H1 (cell line): Measurements from ENCODE around the gene STX17. TPM values are rescaled to one million over a fixed set of nuclear protein-coding genes. Genes with fewer than 3 reads are reported as not detected.

Experiments used
- CTCF ChIA-PET: fragments of 300-600 bp; sonication (Branson Sonifier 250); formaldehyde crosslinking; loops from one replicate; lab custom pipeline; 2021; ENCODE audit not compliant: partially characterized antibody; lab: Charles Lee
- POLR2A ChIA-PET: fragments of 300-600 bp; sonication (Branson Sonifier 250); formaldehyde crosslinking; loops from one replicate; lab custom pipeline; 2021; ENCODE audit warnings: inconsistent platforms; ENCODE audit not compliant: partially characterized antibody; lab: Charles Lee
- DNase-seq, 2 experiments: peaks; one replicate each; pipeline versions ENCODE4 v3.0.0 to v3.0.0-alpha.2; 2010 to 2022; ENCODE audit warnings: low spot score in 2 of 2, low read depth in 1 of 2, mixed read lengths in 1 of 2
- FAIRE-seq: peaks from 2 replicates; lab custom pipeline; 2011; peaks lifted over from hg19 to GRCh38; lab: Jason Lieb, UNC
- H2AFZ ChIP-seq: 2 replicates; pipeline ENCODE4 v1.8.1; 2012; ENCODE audit warnings: low read length, inconsistent platforms
- H2AK5ac ChIP-seq: 2 replicates; pipeline ENCODE4 v1.6.1; 2013; ENCODE audit warnings: low read depth, low read length
- H2BK120ac ChIP-seq: replicated peaks from 2 replicates; pipeline ENCODE3; 2013; ENCODE audit warnings: low read depth, low read length, inconsistent platforms
- H2BK12ac ChIP-seq: 2 replicates; pipeline ENCODE4 v1.6.1; 2013; ENCODE audit warnings: low read depth, low read length
- H2BK15ac ChIP-seq: 2 replicates; pipeline ENCODE4 v1.6.1; 2013; ENCODE audit warnings: low read length
- H2BK20ac ChIP-seq: 2 replicates; pipeline ENCODE4 v1.6.1; 2013; ENCODE audit warnings: low read length
- H2BK5ac ChIP-seq: 2 replicates; pipeline ENCODE4 v1.6.1; 2013; ENCODE audit warnings: low read depth, low read length
- H3K14ac ChIP-seq: 2 replicates; pipeline ENCODE4 v1.6.1; 2013; ENCODE audit warnings: inconsistent platforms; ENCODE audit not compliant: insufficient read length
- H3K18ac ChIP-seq: 2 replicates; pipeline ENCODE4 v1.6.1; 2013; ENCODE audit warnings: low read length; ENCODE audit errors: extremely low read depth
- H3K23ac ChIP-seq: 2 replicates; pipeline ENCODE4 v1.6.1; 2013; ENCODE audit warnings: inconsistent platforms; ENCODE audit not compliant: insufficient read length
- H3K23me2 ChIP-seq: 2 replicates; pipeline ENCODE4 v1.6.1; 2013; ENCODE audit warnings: low read depth, low read length
- H3K27ac ChIP-seq: 2 replicates; pipeline ENCODE4 v1.6.1; 2011; ENCODE audit warnings: low read depth, low read length, inconsistent platforms
- H3K27me3 ChIP-seq, 4 experiments: replicated peaks in 1 of 4; 1 replicate in 1 of 4; 2 replicates in 3 of 4; pipeline versions ENCODE4 v1.6.1 to v1.8.1; 2011 to 2013; ENCODE audit warnings: low read length in 3 of 4, mild to moderate bottlenecking in 3 of 4, inconsistent platforms in 2 of 4, mixed read lengths in 2 of 4, moderate library complexity in 1 of 4; ENCODE audit not compliant: control insufficient read depth in 3 of 4, insufficient read depth in 3 of 4; ENCODE audit errors: extremely low read depth in 1 of 4
- H3K36me3 ChIP-seq, 4 experiments: 2 replicates each; pipeline versions ENCODE4 v1.6.1 to v1.8.1; 2011 to 2013; ENCODE audit warnings: mild to moderate bottlenecking in 4 of 4, low read length in 3 of 4, moderate library complexity in 2 of 4, control low read depth in 1 of 4, inconsistent platforms in 1 of 4; ENCODE audit not compliant: insufficient read depth in 4 of 4, control insufficient read depth in 2 of 4
- H3K4ac ChIP-seq: replicated peaks from 2 replicates; pipeline ENCODE3; 2013; ENCODE audit warnings: low read length, low read depth, mixed read lengths, inconsistent platforms; ENCODE audit not compliant: insufficient read length
- H3K4me1 ChIP-seq, 4 experiments: replicated peaks in 1 of 4; 1 replicate in 1 of 4; 2 replicates in 3 of 4; pipeline versions ENCODE4 v1.6.1 to v1.8.1; 2011 to 2013; ENCODE audit warnings: low read length in 3 of 4, inconsistent platforms in 2 of 4, mixed read lengths in 1 of 4; ENCODE audit not compliant: insufficient read depth in 4 of 4, control insufficient read depth in 3 of 4
- H3K4me2 ChIP-seq, 2 experiments: 2 replicates each; pipeline versions ENCODE4 v1.6.1 to v1.8.1; 2011 to 2013; ENCODE audit warnings: low read depth in 2 of 2, low read length in 2 of 2, control low read depth in 1 of 2, inconsistent platforms in 1 of 2, mild to moderate bottlenecking in 1 of 2; ENCODE audit not compliant: insufficient read depth in 1 of 2
- H3K4me3 ChIP-seq, 4 experiments: fragments of 200-600, 300-600 bp in 1 of 4; sonication (generic), shearing (Covaris generic), sonication (Bioruptor Twin) in 1 of 4; 2 replicates each; pipeline versions ENCODE4 v1.5.1 to v1.8.1; 2011 to 2016; ENCODE audit warnings: low read length in 4 of 4, low read depth in 3 of 4, control low read depth in 2 of 4, inconsistent platforms in 2 of 4, mild to moderate bottlenecking in 2 of 4, mixed read lengths in 1 of 4, moderate library complexity in 1 of 4; ENCODE audit not compliant: insufficient read depth in 2 of 4; ENCODE audit errors: extremely low read depth in 1 of 4
- H3K56ac ChIP-seq: replicated peaks from 2 replicates; pipeline ENCODE3; 2013; ENCODE audit warnings: low read depth, mild to moderate bottlenecking, mixed read lengths, low read length, inconsistent platforms; ENCODE audit not compliant: insufficient read length
- H3K79me1 ChIP-seq: 2 replicates; pipeline ENCODE4 v1.6.1; 2013; ENCODE audit warnings: low read depth, low read length, control low read depth
- H3K79me2 ChIP-seq, 2 experiments: 2 replicates each; pipeline versions ENCODE4 v1.6.1 to v1.8.1; 2012 to 2013; ENCODE audit warnings: low read length in 2 of 2, mild to moderate bottlenecking in 2 of 2, inconsistent platforms in 1 of 2; ENCODE audit not compliant: insufficient read depth in 2 of 2, control insufficient read depth in 1 of 2
- H3K9ac ChIP-seq, 4 experiments: replicated peaks in 1 of 4; 1 replicate in 1 of 4; 2 replicates in 3 of 4; pipeline versions ENCODE4 v1.6.1 to v1.8.1; 2011 to 2013; ENCODE audit warnings: low read depth in 3 of 4, low read length in 3 of 4, control low read depth in 2 of 4, mild to moderate bottlenecking in 2 of 4, moderate library complexity in 2 of 4, inconsistent platforms in 1 of 4; ENCODE audit errors: extremely low read depth in 1 of 4
- H3K9me3 ChIP-seq, 2 experiments: 2 replicates each; pipeline versions ENCODE4 v1.6.1 to v1.8.1; 2012 to 2013; ENCODE audit warnings: mild to moderate bottlenecking in 2 of 2, moderate library complexity in 2 of 2, control low read depth in 1 of 2, inconsistent platforms in 1 of 2, low read depth in 1 of 2, low read length in 1 of 2, mixed read lengths in 1 of 2; ENCODE audit not compliant: insufficient read depth in 2 of 2
- H4K20me1 ChIP-seq, 2 experiments: replicated peaks in 1 of 2; 2 replicates each; pipeline versions ENCODE3 to v1.8.1; 2011 to 2013; ENCODE audit warnings: inconsistent platforms in 2 of 2, low read length in 2 of 2, mild to moderate bottlenecking in 1 of 2; ENCODE audit not compliant: insufficient read depth in 2 of 2, control insufficient read depth in 1 of 2
- H4K5ac ChIP-seq: 2 replicates; pipeline ENCODE4 v1.6.1; 2013; ENCODE audit warnings: low read length, low read depth, mixed read lengths, inconsistent platforms; ENCODE audit not compliant: insufficient read length
- H4K8ac ChIP-seq: 2 replicates; pipeline ENCODE4 v1.8.0; 2013; ENCODE audit warnings: mild to moderate bottlenecking, moderate library complexity, low read length, inconsistent platforms; ENCODE audit not compliant: insufficient read depth; ENCODE audit errors: extremely low read depth
- H4K91ac ChIP-seq: replicated peaks from 2 replicates; pipeline ENCODE3; 2013; ENCODE audit warnings: low read length, mixed read lengths, inconsistent platforms; ENCODE audit not compliant: insufficient read length
- ATF2 ChIP-seq: IDR thresholded peaks from 2 replicates; pipeline ENCODE4 v1.6.1; 2012; ENCODE audit warnings: low read length, inconsistent platforms
- BRCA1 ChIP-seq: IDR thresholded peaks from 2 replicates; pipeline ENCODE4 v1.6.1; 2012; ENCODE audit warnings: low read depth, low read length, improper control_type of control experiment
- E2F6 ChIP-seq: IDR thresholded peaks from 2 replicates; pipeline ENCODE4 v1.6.1; 2012; ENCODE audit warnings: inconsistent platforms
- EGR1 ChIP-seq: IDR thresholded peaks from 2 replicates; pipeline ENCODE4 v1.6.1; 2011; ENCODE audit warnings: low read depth, low read length, borderline replicate concordance
- GTF2F1 ChIP-seq: IDR thresholded peaks from 2 replicates; pipeline ENCODE4 v1.6.1; 2012; ENCODE audit warnings: low read depth, low read length, improper control_type of control experiment, borderline replicate concordance
- HDAC2 ChIP-seq, 2 experiments: fragments of 300-600 bp in 1 of 2; sonication (generic) in 1 of 2; IDR thresholded peaks; 2 replicates each; pipeline ENCODE4 v1.6.1; 2011 to 2012; ENCODE audit warnings: low read depth in 2 of 2, low read length in 2 of 2, mild to moderate bottlenecking in 2 of 2, moderate library complexity in 2 of 2, borderline replicate concordance in 1 of 2, inconsistent platforms in 1 of 2
- KDM4A ChIP-seq: IDR thresholded peaks from one replicate; pipeline ENCODE4 v1.7.1; 2012; ENCODE audit warnings: low read depth, mild to moderate bottlenecking, moderate library complexity, low read length, inconsistent platforms; ENCODE audit not compliant: severe bottlenecking
- MAX ChIP-seq: IDR thresholded peaks from 2 replicates; pipeline ENCODE4 v1.6.1; 2012; ENCODE audit warnings: inconsistent platforms
- NRF1 ChIP-seq: IDR thresholded peaks from 2 replicates; pipeline ENCODE4 v1.6.1; 2011; ENCODE audit warnings: mild to moderate bottlenecking, low read depth, low read length, improper control_type of control experiment
- RFX5 ChIP-seq: IDR thresholded peaks from 2 replicates; pipeline ENCODE4 v1.6.1; 2011; ENCODE audit warnings: low read depth, low read length, improper control_type of control experiment, borderline replicate concordance
- SUZ12 ChIP-seq: fragments of 200-600 bp; sonication (generic); IDR thresholded peaks from 2 replicates; pipeline ENCODE4 v1.6.1; 2012; ENCODE audit warnings: mild to moderate bottlenecking, inconsistent platforms, low read length, moderate library complexity, mixed read lengths
- WGBS, 2 experiments: shearing (Covaris generic) in 1 of 2; methylation state at CpG; one replicate each; pipeline versions ENCODE4 v1.1.6 to v1.1.7; 2013 to 2015; ENCODE audit warnings: low lambda C conversion rate in 2 of 2, mixed read lengths in 2 of 2, inconsistent platforms in 1 of 2, low coverage in 1 of 2, missing lambda C conversion rate in 1 of 2; ENCODE audit not compliant: insufficient replicate concordance in 2 of 2, insufficient coverage in 1 of 2, insufficient read length in 1 of 2; ENCODE audit errors: extremely low coverage in 1 of 2, missing lambda C conversion rate in 1 of 2; 5-methylcytosine and 5-hydroxymethylcytosine counted together
- polyA plus RNA-seq, 7 experiments: library from polyadenylated mRNA; depleted of rRNA in 3 of 7; stranded (reverse) in 5 of 7; unstranded in 2 of 7; fragments of >200 nt in 5 of 7; fragments of 200-250 nt in 2 of 7; gene quantifications; 1 replicate in 5 of 7; 2 replicates in 1 of 7; 4 replicates in 1 of 7; pipeline versions ENCODE4 v1.2.1 to v1.2.3, GENCODE V29; 2011 to 2013; ENCODE audit warnings: missing spikeins in 2 of 7, mixed read lengths in 2 of 7
- total RNA-seq: library from RNA; stranded (reverse); fragmentation: NEBNext Ultra II Directional; extraction: Animal tissue kit (Norgen Biotek cat#: 25700); gene quantifications from 2 replicates; pipeline ENCODE4 v1.2.1, GENCODE V29; 2021

STX17 gene
- total and polyA plus RNA-seq, 2 of the 8 experiments (the other 6 are each of a cell fraction or from before 2014, with no cell fraction given): 4.5 to 16.3 TPM

GRCh38 chr9:99866398-99866797 is 40.1 kb upstream of the STX17 start:
- Histone ChIP-seq H3K4ac (no peak overlapping the region), H4K20me1 (no peaks in the 10 kb centered on the region), H3K79me2 (no peaks in the 10 kb centered on the region), H3K27ac (no peak overlapping the region), H3K4me1 (peaks cover 0 to 7% (median 0%) of the 10 kb centered on the region in 4 experiments; a peak in 1 of 7 replicates), H3K27me3 (no peaks in the 10 kb centered on the region), H3K14ac (no peak overlapping the region), H3K9ac (no peak overlapping the region), H3K79me1 (no peaks in the 10 kb centered on the region), H3K4me2 (no peak overlapping the region), H3K9me3 (no peaks in the 10 kb centered on the region), H3K23me2 (no peaks in the 10 kb centered on the region; the same call in 1 of the 2 replicates), H3K18ac (no peak overlapping the region), H4K5ac (no peak overlapping the region), H2AK5ac (no peak overlapping the region), H2BK5ac (no peak overlapping the region), H2BK20ac (no peak overlapping the region), H4K8ac (no peak overlapping the region), H2BK15ac (no peak overlapping the region), H3K56ac (no peak overlapping the region), H3K23ac (no peak overlapping the region), H2BK120ac (no peak overlapping the region), H3K4me3 (no peak overlapping the region), H2BK12ac (no peak overlapping the region), H4K91ac (no peak overlapping the region), H3K36me3 (no peaks in the 10 kb centered on the region), H2AFZ (no peak overlapping the region)
- WGBS, 2 experiments: 69% methylated on average over 2 of the region's 2 CpGs; no CpG with 5 or more reads in 1 of the 2 experiments
- POLR2A ChIA-PET: no interaction called here
- FAIRE-seq (no peak), DNase-seq (no peak)
- CTCF ChIA-PET: interaction anchor here (1.0 to 11.1 kb wide), 2 partner anchors 10 to 37 kb away, joined by 4 to 51 read pairs; no protein-coding TSS in a partner anchor
- TF ChIP-seq E2F6: peak; percentile 94
- TF ChIP-seq ATF2: no peak
- TF ChIP-seq RFX5: no peak
- no peak for TF ChIP-seq NRF1
- no peak for TF ChIP-seq EGR1
- TF ChIP-seq GTF2F1: no peak
- no peak for TF ChIP-seq BRCA1
- TF ChIP-seq KDM4A: no peak
- TF ChIP-seq HDAC2 (IDR thresholded peaks at IDR 0.05; ENCODE audit: borderline replicate concordance in 1 of 2, low read depth in 2 of 2, low read length in 2 of 2): no peak
- TF ChIP-seq MAX: peak; percentile 76
- TF ChIP-seq SUZ12: no peak
